ENCODE results near the gene IGF2BP2.

The IGF2BP2 gene

DNA sequence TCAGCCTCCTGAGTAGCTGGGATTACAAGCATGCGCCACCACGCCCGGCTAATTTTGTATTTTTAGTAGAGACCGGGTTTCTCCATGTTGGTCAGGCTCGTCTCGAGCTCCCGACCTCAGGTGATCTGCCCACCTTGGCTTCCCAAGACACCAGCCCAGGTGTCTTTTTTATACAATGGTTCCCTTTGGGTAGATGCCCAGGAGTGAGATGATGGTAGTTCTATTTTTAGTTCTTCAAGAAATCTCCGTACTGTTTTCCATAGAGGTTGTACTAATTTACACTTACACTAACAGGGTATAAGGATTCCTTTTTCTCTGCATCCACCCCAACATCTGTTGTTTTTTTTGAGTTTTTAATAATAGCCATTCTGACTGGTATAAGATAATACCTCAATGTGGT lies 94.3 kb downstream of the IGF2BP2 start:
- TF ChIP-seq, protein P1, sequence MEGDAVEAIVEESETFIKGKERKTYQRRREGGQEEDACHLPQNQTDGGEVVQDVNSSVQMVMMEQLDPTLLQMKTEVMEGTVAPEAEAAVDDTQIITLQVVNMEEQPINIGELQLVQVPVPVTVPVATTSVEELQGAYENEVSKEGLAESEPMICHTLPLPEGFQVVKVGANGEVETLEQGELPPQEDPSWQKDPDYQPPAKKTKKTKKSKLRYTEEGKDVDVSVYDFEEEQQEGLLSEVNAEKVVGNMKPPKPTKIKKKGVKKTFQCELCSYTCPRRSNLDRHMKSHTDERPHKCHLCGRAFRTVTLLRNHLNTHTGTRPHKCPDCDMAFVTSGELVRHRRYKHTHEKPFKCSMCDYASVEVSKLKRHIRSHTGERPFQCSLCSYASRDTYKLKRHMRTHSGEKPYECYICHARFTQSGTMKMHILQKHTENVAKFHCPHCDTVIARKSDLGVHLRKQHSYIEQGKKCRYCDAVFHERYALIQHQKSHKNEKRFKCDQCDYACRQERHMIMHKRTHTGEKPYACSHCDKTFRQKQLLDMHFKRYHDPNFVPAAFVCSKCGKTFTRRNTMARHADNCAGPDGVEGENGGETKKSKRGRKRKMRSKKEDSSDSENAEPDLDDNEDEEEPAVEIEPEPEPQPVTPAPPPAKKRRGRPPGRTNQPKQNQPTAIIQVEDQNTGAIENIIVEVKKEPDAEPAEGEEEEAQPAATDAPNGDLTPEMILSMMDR (IDR thresholded peaks at IDR 0.05; ENCODE audit: extremely low read depth, missing control alignments) = no peak
- no peak for DNase-seq (ENCODE audit: low spot score)

DNA sequence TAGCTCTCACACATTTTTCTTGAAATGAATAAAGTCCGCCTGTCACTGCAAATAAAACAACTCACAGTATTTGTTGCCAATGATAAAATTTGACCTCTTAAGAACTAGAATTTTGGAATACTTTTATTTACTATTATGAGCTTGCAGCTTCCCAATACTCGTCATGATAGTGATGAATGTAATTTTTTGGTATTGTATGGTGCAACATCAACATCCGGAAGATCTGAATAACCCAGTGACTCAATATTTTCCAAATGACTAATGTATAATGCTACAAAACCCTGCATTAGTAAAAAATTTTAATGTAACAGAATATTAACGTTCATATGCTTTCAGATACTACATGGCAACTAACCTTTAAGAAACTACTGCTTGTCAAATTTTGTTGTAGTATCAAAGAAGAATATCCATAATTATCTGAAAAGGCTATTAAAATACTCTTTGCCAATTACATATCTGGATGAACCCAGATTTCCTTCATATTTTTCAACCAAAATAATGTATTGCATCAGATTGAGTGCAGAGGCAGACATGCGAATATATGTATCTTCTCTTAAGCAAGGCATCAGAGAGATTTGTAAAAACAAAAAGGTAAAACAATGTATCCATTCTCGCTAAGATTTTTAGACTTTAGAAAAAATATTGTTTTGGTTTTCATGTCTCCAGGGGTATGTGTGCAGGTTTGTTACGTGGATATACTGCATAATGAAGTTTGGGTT lies 95.3 kb downstream of the IGF2BP2 start:
- DNase-seq (ENCODE audit: low spot score) = no peak
- TF ChIP-seq, protein P1 (IDR thresholded peaks at IDR 0.05; ENCODE audit: extremely low read depth, missing control alignments) = no peak

DNA sequence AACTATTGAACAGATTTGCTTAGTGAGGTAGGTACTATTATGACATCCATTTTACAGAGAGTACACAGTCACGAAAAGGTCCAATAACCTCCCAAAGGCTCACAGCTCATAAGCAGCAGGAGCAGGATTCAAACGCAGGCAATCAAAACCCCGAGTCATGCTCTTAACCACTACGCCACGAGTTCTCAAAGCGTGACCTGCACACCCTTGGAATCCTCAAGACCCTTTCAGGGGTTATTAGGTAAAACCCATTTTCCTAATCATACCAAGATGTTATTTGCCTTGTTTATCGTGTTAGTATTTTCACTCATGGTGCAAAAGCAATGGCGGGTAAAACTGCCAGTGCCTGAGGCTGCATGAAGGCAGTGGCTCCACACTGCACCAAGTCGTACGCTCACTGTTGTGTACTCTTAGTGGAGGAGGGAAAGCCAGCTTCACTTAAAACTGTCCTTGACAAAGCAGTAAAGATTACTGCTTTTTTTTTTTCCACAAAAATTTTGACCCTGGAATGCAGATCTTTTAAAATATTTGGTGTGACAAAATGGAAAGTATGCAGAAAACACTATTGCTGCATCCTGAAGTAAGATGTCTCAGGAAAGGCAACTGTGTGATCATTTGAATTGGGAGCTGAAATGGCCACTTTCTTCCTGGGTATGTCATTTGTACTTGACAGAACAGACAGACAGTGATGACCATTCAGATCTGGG lies 96.1 kb downstream of the IGF2BP2 start:
- TF ChIP-seq, protein P1 (IDR thresholded peaks at IDR 0.05; ENCODE audit: extremely low read depth, missing control alignments) = no peak
- no peak for DNase-seq (ENCODE audit: low spot score)

DNA sequence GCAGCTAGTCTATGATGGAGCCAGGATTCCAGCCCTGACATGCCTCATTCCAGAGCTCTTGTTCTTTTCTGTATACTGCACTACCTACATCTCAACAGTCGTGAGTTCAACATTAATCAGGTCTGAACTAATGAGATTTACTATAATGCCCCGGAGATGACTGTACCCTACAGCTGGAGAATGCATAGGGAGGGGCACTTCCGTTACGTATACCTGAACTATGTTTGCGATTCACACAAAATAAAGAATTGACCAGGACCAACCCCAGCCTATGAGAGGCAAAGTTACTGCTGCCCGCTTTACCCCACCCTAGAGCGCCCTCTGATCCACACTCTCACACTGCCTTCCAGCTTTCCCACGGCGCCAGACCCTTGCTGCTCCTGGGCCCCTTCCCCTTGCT lies 97.0 kb downstream of the IGF2BP2 start:
- TF ChIP-seq, protein P1 (IDR thresholded peaks at IDR 0.05; ENCODE audit: extremely low read depth, missing control alignments) = no peak
- no peak for DNase-seq (ENCODE audit: low spot score)

DNA sequence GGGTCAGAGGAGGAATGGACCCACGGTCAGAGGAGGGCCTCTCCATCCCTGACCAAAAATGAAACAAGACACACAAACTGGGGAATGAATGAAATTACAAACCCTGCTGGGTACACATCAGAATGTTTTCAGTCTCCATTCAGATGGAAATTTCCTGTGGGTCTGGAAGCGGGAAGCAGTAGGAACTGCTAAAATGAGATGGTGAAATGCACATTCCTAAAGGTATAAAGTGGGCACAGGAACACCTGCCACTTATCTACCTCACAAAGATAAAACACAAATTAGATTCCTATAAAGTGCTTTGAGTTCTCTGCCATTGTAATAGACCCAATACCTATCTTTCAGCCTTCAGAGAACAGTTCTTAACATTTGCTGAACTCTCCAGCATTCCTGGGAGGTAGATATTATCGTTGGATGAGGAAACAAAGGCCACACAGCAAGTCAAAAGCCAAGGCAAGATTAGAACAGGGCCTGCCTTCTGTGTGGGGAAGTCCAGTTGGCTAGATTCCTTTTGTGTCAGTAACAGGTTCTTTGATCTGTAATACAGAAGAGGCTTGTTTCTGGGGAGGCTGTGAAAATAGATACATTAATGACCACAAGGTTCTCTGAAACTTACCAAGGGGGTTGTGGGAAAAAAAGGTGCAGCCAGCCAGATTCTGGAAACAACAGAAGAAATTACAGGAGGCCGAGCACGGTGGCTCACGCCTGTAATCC lies 98.4 kb downstream of the IGF2BP2 start:
- peak; percentile 41 for DNase-seq (ENCODE audit: low spot score)
- TF ChIP-seq, protein P1 (IDR thresholded peaks at IDR 0.05; ENCODE audit: extremely low read depth, missing control alignments) = no peak

DNA sequence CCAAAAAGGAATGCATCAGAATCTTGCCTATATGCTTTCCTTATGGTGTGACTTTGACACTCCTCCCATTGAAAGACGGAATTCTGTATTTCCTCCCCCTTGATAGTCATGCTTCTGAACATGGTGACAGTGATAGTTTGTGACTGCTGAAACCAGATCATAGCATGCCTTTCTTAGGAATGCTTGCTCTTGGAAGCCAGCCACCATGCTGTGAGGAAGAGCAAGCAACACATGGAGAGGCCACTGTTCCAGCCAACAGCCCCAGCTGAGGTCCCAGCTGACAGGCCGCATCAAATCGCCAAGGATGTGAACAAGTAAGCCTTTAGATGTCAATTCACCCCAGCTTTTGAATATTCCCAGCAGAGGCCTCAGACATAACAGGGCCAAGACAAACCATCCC lies 100.1 kb downstream of the IGF2BP2 start:
- TF ChIP-seq, protein P1 (IDR thresholded peaks at IDR 0.05; ENCODE audit: extremely low read depth, missing control alignments) = no peak
- DNase-seq (ENCODE audit: low spot score) = no peak

DNA sequence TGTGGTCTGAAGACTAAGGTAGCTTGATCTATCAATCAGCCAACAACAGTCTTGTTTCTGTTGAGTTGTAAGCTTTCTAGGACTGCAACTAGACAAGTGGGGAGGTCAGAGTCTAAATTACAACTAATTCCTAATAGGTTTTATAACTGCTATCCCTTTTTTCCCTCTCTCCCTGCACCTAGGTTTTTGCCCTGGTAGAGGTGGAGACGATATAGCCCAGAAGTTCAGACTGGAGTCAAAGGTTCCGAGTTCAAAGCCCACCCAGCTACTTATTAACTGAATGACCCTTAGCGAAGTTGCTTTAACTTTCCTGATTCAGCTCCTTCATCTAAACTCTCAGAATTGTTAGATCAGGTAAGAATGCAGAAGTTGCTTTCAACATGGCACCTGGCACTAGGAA lies 100.6 kb downstream of the IGF2BP2 start:
- no peak for DNase-seq (ENCODE audit: low spot score)
- TF ChIP-seq, protein P1 (IDR thresholded peaks at IDR 0.05; ENCODE audit: extremely low read depth, missing control alignments) = no peak

Data from GM20000 (cell line).